SK-N-SH (cell line): Measurements from ENCODE around the gene GOLGB1. TPM values are rescaled to one million over a fixed set of nuclear protein-coding genes. Genes with fewer than 3 reads are reported as not detected.

Source experiments
- CTCF ChIA-PET: fragments of 300-600, 350-600 bp; formaldehyde crosslinking; extraction: SDS; loops from one replicate; lab custom pipeline; 2021; lab: Yijun Ruan, JAX
- POLR2A ChIA-PET: fragments of 350-600 bp; sonication (Branson Sonifier 250); formaldehyde crosslinking; extraction: SDS; loops from one replicate; lab custom pipeline; 2020; ENCODE audit warnings: antibody characterized with exemption, inconsistent platforms; lab: Yijun Ruan, JAX
- DNase-seq: peaks from one replicate; pipeline ENCODE4 v3.0.0; 2012
- H2AFZ ChIP-seq: fragments of 200-600 bp; sonication (generic); 2 replicates; pipeline ENCODE4 v1.8.1; 2016; ENCODE audit warnings: antibody characterized with exemption, mild to moderate bottlenecking, low read depth
- H3F3A ChIP-seq: fragments of 200-600 bp; sonication (generic); replicated peaks from 2 replicates; pipeline ENCODE3; 2016; ENCODE audit warnings: antibody characterized with exemption, mild to moderate bottlenecking; ENCODE audit not compliant: insufficient read depth
- H3K27ac ChIP-seq, 2 experiments: fragments of 200-500 bp in 1 of 2; fragments of 200-600 bp in 1 of 2; sonication (Bioruptor generic) in 1 of 2; sonication (generic), shearing (Covaris generic) in 1 of 2; 2 replicates each; pipeline versions ENCODE4 v1.5.1 to v1.6.1; 2014 to 2016; ENCODE audit warnings: low read depth in 2 of 2, inconsistent platforms in 1 of 2, low read length in 1 of 2, mild to moderate bottlenecking in 1 of 2, mixed read lengths in 1 of 2
- H3K27me3 ChIP-seq: fragments of 200-600 bp; sonication (generic), shearing (Covaris generic); 2 replicates; pipeline ENCODE4 v1.6.1; 2016; ENCODE audit warnings: mixed run types; ENCODE audit not compliant: insufficient read depth
- H3K36me3 ChIP-seq, 2 experiments: fragments of 200-500 bp in 1 of 2; fragments of 200-600 bp in 1 of 2; sonication (Bioruptor generic) in 1 of 2; sonication (generic) in 1 of 2; replicated peaks in 1 of 2; 2 replicates each; pipeline versions ENCODE3 to v1.5.1; 2014 to 2016; ENCODE audit warnings: low read length in 1 of 2, mild to moderate bottlenecking in 1 of 2; ENCODE audit not compliant: insufficient read depth in 2 of 2, control insufficient read depth in 1 of 2
- H3K4me1 ChIP-seq, 2 experiments: fragments of 200-500 bp in 1 of 2; fragments of 200-600 bp in 1 of 2; sonication (Bioruptor generic) in 1 of 2; sonication (generic), shearing (Covaris generic) in 1 of 2; 2 replicates each; pipeline versions ENCODE4 v1.5.1 to v1.6.1; 2014 to 2016; ENCODE audit warnings: low read depth in 1 of 2, low read length in 1 of 2, mixed run types in 1 of 2; ENCODE audit not compliant: insufficient read depth in 2 of 2, control insufficient read depth in 1 of 2
- H3K4me2 ChIP-seq: fragments of 200-600 bp; sonication (generic), shearing (Covaris generic); 2 replicates; pipeline ENCODE4 v1.6.1; 2017; ENCODE audit warnings: mixed run types
- H3K4me3 ChIP-seq, 2 experiments: fragments of 200-500 bp in 1 of 2; fragments of 200-600 bp in 1 of 2; sonication (Bioruptor generic) in 1 of 2; sonication (generic), shearing (Covaris generic) in 1 of 2; 2 replicates each; pipeline versions ENCODE4 v1.5.1 to v1.8.1; 2014 to 2016; ENCODE audit warnings: low read depth in 2 of 2, inconsistent platforms in 1 of 2, low read length in 1 of 2, mild to moderate bottlenecking in 1 of 2, mixed read lengths in 1 of 2, moderate library complexity in 1 of 2
- H3K79me2 ChIP-seq: fragments of 200-600 bp; sonication (generic); 2 replicates; pipeline ENCODE4 v1.8.1; 2017; ENCODE audit warnings: mild to moderate bottlenecking; ENCODE audit not compliant: insufficient read depth
- H3K9ac ChIP-seq: fragments of 200-600 bp; sonication (generic); 2 replicates; pipeline ENCODE4 v1.6.1; 2017; ENCODE audit warnings: mixed run types
- H3K9me2 ChIP-seq: fragments of 200-600 bp; sonication (generic); 2 replicates; pipeline ENCODE4 v1.6.1; 2017; ENCODE audit warnings: mixed run types
- H3K9me3 ChIP-seq: fragments of 200-600 bp; sonication (generic); 2 replicates; pipeline ENCODE4 v1.6.1; 2017; ENCODE audit warnings: mixed run types, mild to moderate bottlenecking, moderate library complexity
- H4K20me1 ChIP-seq: fragments of 200-600 bp; sonication (generic); 2 replicates; pipeline ENCODE4 v1.6.1; 2017; ENCODE audit warnings: mild to moderate bottlenecking, mixed run types; ENCODE audit not compliant: insufficient read depth
- FOXM1 ChIP-seq: IDR thresholded peaks from 2 replicates; pipeline ENCODE4 v1.4.0; 2012; ENCODE audit warnings: low read depth, mild to moderate bottlenecking
- JUND ChIP-seq: IDR thresholded peaks from 2 replicates; pipeline ENCODE4 v1.4.0; 2012
- MXI1 ChIP-seq: IDR thresholded peaks from 2 replicates; pipeline ENCODE4 v1.6.1; 2012; ENCODE audit warnings: mild to moderate bottlenecking, low read depth, low read length, improper control_type of control experiment
- NRF1 ChIP-seq: IDR thresholded peaks from 2 replicates; pipeline ENCODE4 v1.6.1; 2012; ENCODE audit warnings: low read depth, mild to moderate bottlenecking, low read length
- POLR2AphosphoS5 ChIP-seq: IDR thresholded peaks from 2 replicates; pipeline ENCODE4 v1.6.1; 2012; ENCODE audit warnings: low read depth, low read length
- RAD21 ChIP-seq: IDR thresholded peaks from 2 replicates; pipeline ENCODE4 v1.6.1; 2012; ENCODE audit warnings: mild to moderate bottlenecking, low read length
- SIN3A ChIP-seq: IDR thresholded peaks from 2 replicates; pipeline ENCODE4 v1.6.1; 2012; ENCODE audit warnings: low read depth, mild to moderate bottlenecking, low read length, moderate library complexity, borderline replicate concordance
- WGBS: methylation state at CpG from one replicate; pipeline ENCODE4 v1.1.6; 2017; ENCODE audit warnings: low lambda C conversion rate; 5-methylcytosine and 5-hydroxymethylcytosine counted together
- polyA plus RNA-seq, 3 experiments: library from polyadenylated mRNA; depleted of rRNA; stranded (reverse); fragments of >200 nt; gene quantifications; 2 replicates each; pipeline ENCODE4 v1.2.3, GENCODE V29; 2012
- TF ChIP-seq, protein P1 (sequence below): IDR thresholded peaks from 2 replicates; pipeline ENCODE4 v1.6.1; 2012; ENCODE audit warnings: mild to moderate bottlenecking, low read depth, low read length, moderate library complexity
- TF ChIP-seq, protein P2 (sequence below): fragments of 200-600 bp; sonication (generic); IDR thresholded peaks from 2 replicates; pipeline ENCODE4 v1.6.1; 2017; ENCODE audit warnings: antibody characterized with exemption, mild to moderate bottlenecking, moderate library complexity
- TF ChIP-seq, protein P3 (sequence below): IDR thresholded peaks from 2 replicates; pipeline ENCODE4 v1.4.0; 2012; ENCODE audit warnings: low read depth, borderline replicate concordance
- TF ChIP-seq, protein P4 (sequence below): IDR thresholded peaks from 2 replicates; pipeline ENCODE4; 2012
- TF ChIP-seq, protein P5 (sequence below): IDR thresholded peaks from 2 replicates; pipeline ENCODE4 v1.4.0; 2012; ENCODE audit warnings: low read depth, borderline replicate concordance
- TF ChIP-seq, protein P6 (sequence below): fragments of 150-350 bp; IDR thresholded peaks from 2 replicates; pipeline ENCODE4 v1.6.1; 2016; ENCODE audit warnings: mild to moderate bottlenecking, low read depth, low read length

The GOLGB1 gene
- polyA plus RNA-seq, 1 of the 3 experiments (the other 2 are of a cell fraction) = 10.3 TPM

DNA sequence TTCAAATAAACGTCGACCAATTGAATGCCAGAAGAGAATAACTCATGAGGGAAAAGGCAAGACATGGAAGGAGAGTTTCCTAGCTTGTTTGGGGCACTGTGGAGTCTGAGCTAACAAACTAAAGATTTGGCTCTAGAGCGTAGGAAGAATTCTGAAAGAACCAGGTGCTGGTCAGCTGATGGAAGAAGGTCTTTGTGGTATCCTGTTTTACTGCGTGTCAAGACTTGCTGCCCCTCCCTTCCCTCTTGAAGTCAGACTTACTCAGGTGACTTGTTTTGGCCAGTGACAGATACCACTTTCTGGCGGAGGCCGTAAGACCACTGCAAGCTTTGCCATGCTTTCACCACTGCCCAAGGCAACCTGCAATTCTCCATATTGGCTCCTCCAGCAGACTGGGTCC lies 88.2 kb downstream of the GOLGB1 start (continued):
- TF ChIP-seq, protein P1, sequence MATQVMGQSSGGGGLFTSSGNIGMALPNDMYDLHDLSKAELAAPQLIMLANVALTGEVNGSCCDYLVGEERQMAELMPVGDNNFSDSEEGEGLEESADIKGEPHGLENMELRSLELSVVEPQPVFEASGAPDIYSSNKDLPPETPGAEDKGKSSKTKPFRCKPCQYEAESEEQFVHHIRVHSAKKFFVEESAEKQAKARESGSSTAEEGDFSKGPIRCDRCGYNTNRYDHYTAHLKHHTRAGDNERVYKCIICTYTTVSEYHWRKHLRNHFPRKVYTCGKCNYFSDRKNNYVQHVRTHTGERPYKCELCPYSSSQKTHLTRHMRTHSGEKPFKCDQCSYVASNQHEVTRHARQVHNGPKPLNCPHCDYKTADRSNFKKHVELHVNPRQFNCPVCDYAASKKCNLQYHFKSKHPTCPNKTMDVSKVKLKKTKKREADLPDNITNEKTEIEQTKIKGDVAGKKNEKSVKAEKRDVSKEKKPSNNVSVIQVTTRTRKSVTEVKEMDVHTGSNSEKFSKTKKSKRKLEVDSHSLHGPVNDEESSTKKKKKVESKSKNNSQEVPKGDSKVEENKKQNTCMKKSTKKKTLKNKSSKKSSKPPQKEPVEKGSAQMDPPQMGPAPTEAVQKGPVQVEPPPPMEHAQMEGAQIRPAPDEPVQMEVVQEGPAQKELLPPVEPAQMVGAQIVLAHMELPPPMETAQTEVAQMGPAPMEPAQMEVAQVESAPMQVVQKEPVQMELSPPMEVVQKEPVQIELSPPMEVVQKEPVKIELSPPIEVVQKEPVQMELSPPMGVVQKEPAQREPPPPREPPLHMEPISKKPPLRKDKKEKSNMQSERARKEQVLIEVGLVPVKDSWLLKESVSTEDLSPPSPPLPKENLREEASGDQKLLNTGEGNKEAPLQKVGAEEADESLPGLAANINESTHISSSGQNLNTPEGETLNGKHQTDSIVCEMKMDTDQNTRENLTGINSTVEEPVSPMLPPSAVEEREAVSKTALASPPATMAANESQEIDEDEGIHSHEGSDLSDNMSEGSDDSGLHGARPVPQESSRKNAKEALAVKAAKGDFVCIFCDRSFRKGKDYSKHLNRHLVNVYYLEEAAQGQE = no peak
- no peak for TF ChIP-seq JUND
- TF ChIP-seq, protein P2, sequence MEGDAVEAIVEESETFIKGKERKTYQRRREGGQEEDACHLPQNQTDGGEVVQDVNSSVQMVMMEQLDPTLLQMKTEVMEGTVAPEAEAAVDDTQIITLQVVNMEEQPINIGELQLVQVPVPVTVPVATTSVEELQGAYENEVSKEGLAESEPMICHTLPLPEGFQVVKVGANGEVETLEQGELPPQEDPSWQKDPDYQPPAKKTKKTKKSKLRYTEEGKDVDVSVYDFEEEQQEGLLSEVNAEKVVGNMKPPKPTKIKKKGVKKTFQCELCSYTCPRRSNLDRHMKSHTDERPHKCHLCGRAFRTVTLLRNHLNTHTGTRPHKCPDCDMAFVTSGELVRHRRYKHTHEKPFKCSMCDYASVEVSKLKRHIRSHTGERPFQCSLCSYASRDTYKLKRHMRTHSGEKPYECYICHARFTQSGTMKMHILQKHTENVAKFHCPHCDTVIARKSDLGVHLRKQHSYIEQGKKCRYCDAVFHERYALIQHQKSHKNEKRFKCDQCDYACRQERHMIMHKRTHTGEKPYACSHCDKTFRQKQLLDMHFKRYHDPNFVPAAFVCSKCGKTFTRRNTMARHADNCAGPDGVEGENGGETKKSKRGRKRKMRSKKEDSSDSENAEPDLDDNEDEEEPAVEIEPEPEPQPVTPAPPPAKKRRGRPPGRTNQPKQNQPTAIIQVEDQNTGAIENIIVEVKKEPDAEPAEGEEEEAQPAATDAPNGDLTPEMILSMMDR = no peak
- no peak for TF ChIP-seq FOXM1
- TF ChIP-seq MXI1 = no peak
- TF ChIP-seq, protein P3, sequence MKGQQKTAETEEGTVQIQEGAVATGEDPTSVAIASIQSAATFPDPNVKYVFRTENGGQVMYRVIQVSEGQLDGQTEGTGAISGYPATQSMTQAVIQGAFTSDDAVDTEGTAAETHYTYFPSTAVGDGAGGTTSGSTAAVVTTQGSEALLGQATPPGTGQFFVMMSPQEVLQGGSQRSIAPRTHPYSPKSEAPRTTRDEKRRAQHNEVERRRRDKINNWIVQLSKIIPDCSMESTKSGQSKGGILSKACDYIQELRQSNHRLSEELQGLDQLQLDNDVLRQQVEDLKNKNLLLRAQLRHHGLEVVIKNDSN = no peak
- no peak for TF ChIP-seq SIN3A
- TF ChIP-seq, protein P4, sequence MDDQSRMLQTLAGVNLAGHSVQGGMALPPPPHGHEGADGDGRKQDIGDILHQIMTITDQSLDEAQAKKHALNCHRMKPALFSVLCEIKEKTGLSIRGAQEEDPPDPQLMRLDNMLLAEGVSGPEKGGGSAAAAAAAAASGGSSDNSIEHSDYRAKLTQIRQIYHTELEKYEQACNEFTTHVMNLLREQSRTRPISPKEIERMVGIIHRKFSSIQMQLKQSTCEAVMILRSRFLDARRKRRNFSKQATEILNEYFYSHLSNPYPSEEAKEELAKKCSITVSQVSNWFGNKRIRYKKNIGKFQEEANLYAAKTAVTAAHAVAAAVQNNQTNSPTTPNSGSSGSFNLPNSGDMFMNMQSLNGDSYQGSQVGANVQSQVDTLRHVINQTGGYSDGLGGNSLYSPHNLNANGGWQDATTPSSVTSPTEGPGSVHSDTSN = no peak
- no peak for TF ChIP-seq NRF1
- TF ChIP-seq RAD21 = no peak
- no peak for TF ChIP-seq POLR2AphosphoS5

DNA sequence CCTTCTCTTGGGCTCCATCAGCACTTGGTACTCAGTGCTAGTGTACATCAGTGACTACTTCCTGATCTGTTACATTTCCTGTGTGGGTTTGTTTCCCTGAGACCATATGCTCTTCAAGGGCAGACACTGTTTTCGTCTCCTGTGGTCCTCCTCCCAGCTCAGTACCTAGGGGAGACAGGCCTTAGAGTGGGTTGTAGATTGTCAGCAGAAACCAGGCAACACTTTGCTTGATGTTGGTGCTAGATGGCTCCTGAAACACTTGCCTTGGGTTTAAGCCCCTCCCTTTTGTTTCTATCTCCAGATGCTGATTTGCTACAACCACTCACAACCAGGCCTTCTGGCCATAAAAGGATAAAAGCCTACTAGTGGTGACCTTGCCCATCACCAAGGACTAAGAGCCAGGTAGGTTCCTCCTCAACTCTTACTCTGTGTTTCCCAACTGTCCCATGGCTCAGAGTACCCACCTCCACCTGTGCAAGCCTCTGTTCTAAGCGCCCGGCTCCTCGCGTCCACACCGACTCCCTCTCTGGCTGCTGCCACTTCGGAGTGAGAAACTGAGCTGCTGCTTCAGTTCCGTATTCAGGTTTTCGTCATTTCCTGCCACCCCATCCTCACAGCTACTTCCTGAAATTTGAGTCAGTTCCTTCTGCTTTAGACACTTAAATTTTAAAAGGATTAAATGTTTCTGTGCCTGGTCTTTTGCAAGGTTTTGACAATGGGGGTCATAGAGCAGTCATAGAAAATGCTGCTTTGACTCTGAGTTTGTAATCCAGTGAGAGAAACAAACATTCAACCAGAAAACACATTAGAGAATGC lies 89.0 kb downstream of the GOLGB1 start, which contains the start of gene HCLS1:
HCLS1 (minus strand) TSS at position 548 of the 816 bp plus-strand sequence. CDS start 2,556 bp downstream, outside the sequence.
- Histone ChIP-seq H3K27ac (no peak within 1 kb of the TSS), H4K20me1 (no peaks in the 10 kb centered on the region), H3F3A (no peaks in the 10 kb centered on the region), H3K9me3 (no peaks in the 10 kb centered on the region; the same call in 1 of the 2 replicates), H3K9me2 (no peaks in the 10 kb centered on the region), H3K9ac (no peak within 1 kb of the TSS), H2AFZ (no peak within 1 kb of the TSS), H3K4me3 (no peak within 1 kb of the TSS), H3K4me2 (no peak within 1 kb of the TSS), H3K79me2 (no peaks in the 10 kb centered on the region), H3K36me3 (peaks cover 27 to 39% of the 10 kb centered on the region in 2 experiments), H3K4me1 (no peaks in the 10 kb centered on the region; a peak in 1 of 4 replicates), H3K27me3 (no peaks in the 10 kb centered on the region)
- no peak for DNase-seq
- CTCF ChIA-PET = interaction anchor here (1.5 kb wide), 1 partner anchor 10 kb away, joined by 4 read pairs; no protein-coding TSS in a partner anchor
- POLR2A ChIA-PET = no interaction called here
- WGBS = 98% methylated on average over 9 of the region's 9 CpGs
- TF ChIP-seq, protein P5, sequence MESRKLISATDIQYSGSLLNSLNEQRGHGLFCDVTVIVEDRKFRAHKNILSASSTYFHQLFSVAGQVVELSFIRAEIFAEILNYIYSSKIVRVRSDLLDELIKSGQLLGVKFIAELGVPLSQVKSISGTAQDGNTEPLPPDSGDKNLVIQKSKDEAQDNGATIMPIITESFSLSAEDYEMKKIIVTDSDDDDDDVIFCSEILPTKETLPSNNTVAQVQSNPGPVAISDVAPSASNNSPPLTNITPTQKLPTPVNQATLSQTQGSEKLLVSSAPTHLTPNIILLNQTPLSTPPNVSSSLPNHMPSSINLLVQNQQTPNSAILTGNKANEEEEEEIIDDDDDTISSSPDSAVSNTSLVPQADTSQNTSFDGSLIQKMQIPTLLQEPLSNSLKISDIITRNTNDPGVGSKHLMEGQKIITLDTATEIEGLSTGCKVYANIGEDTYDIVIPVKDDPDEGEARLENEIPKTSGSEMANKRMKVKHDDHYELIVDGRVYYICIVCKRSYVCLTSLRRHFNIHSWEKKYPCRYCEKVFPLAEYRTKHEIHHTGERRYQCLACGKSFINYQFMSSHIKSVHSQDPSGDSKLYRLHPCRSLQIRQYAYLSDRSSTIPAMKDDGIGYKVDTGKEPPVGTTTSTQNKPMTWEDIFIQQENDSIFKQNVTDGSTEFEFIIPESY = no peak
- TF ChIP-seq JUND = no peak
- TF ChIP-seq, protein P2 = no peak
- no peak for TF ChIP-seq FOXM1
- TF ChIP-seq MXI1 = no peak
- TF ChIP-seq, protein P4 = no peak
- TF ChIP-seq, protein P6, sequence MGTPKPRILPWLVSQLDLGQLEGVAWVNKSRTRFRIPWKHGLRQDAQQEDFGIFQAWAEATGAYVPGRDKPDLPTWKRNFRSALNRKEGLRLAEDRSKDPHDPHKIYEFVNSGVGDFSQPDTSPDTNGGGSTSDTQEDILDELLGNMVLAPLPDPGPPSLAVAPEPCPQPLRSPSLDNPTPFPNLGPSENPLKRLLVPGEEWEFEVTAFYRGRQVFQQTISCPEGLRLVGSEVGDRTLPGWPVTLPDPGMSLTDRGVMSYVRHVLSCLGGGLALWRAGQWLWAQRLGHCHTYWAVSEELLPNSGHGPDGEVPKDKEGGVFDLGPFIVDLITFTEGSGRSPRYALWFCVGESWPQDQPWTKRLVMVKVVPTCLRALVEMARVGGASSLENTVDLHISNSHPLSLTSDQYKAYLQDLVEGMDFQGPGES = no peak
